HG02588 (cell line): ENCODE data around the gene PLCXD3.

Source experiments
- ATAC-seq: cut with Tn5 transposase; IDR thresholded peaks from one replicate; pipeline ENCODE4 v1.9.1; 2021; ENCODE audit warnings: mild to moderate bottlenecking, moderate library complexity; ENCODE audit not compliant: unreplicated experiment

PLCXD3 gene

DNA sequence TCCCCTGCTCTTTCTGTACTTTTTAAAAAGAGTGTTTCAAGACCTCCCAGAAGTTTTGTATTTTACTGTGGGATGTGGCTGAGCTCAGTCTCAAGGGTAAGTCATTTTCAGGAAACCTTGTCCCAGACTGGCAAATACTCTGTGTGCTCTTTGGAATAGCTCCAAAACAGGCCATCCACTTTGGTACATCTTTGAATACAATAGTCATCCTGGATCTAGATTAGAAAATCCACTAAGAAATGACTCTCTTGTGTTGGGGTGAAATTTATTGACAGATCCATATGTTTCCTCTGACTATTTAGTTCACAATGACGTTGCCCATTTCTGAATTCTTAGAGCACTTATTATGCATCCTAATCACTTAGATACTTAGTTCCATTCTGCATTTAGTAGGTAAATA, 95.2 kb downstream of the PLCXD3 start:
- ATAC-seq, result no peak

DNA sequence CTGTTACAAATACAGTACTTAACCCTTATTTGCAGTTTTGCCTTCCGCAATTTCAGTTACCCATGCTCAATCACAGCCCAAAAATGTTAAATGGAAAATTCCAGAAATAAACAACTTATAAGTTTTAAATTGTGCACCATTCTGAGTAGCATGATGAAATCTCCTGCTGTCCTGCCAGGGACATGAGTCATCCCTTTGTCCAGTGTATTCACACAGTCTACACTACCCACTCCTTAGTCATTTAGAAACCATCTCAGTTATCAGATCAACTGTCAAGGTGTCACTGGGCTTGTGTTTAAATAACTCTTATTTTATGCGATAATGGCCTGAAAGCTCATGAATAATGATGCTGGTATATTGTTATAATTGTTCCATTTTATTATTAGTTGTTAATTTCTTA, 95.8 kb downstream of the PLCXD3 start:
- no peak for ATAC-seq

DNA sequence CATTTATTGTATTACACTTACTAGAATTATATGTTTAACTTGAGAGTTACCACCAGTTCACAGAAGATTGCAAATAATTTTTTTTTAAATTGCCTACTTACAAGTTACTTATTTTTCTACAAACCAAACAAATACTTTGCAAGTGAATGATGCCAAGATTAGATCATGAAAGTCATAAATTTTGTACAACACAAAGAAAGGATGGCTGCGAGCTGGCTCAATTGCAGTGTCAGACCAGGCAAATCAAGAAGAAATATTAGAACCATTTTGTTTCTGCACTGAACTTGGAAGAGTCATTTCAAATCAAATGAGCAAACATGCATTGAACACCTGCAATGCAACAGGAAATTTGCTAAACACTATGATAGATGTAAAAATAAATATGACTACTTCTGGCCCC, 97.3 kb downstream of the PLCXD3 start:
- no peak for ATAC-seq

DNA sequence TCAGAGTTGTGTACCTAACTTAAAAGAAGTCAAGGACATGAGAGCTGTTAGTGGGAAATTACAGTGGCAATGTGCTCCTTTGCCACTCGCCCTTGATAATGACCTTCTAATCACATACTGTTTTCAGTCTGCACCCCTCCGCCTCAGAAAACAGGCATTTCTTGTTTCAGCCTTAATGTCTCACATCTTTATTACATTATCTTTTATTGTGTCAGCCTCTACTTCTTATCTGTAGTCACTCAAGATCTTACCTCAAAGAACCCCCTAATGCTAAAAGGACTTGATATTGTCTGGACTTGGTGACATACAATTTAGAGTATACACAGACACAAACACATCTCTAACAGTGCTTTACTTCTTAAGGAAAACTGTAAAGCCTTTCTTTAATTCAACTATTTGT, 97.9 kb downstream of the PLCXD3 start:
- no peak for ATAC-seq

DNA sequence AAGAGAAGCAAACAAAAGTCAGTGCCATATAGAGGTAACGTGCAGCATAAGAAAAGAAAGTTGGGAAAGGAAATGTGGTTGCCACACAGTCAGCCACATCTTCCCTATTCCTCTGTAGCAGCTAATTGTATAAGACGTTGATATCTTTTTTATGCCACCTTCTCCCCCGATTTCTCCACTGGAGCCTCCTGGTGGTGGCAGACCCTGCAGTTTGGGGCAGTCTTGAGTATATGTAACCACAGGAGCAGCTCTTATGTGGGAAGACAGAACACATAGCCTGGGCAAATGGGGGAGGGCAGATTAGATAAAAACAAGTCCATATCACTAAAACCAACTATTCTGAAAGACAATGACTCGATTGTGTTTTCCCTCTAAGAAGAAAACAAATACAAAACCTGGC, 99.7 kb downstream of the PLCXD3 start:
- no peak for ATAC-seq

DNA sequence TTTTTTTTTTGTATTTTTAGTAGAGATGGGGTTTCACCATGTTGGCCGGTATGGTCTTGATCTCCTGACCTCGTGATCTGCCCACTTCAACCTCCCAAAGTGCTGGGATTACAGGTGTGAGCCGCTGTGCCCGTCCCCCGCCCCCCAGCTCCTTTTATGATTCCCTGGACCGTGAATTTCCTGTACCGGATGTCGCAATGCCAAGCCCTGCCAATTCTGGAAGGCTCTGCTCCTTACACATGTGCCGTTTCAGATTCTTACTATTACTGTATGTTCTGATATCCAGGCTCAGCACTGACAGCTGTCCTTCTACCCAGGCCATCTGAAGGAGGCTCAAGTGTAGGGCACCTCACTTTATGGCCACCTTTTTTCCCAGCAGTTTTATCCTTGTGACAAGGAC, 100.1 kb downstream of the PLCXD3 start:
- no peak for ATAC-seq

DNA sequence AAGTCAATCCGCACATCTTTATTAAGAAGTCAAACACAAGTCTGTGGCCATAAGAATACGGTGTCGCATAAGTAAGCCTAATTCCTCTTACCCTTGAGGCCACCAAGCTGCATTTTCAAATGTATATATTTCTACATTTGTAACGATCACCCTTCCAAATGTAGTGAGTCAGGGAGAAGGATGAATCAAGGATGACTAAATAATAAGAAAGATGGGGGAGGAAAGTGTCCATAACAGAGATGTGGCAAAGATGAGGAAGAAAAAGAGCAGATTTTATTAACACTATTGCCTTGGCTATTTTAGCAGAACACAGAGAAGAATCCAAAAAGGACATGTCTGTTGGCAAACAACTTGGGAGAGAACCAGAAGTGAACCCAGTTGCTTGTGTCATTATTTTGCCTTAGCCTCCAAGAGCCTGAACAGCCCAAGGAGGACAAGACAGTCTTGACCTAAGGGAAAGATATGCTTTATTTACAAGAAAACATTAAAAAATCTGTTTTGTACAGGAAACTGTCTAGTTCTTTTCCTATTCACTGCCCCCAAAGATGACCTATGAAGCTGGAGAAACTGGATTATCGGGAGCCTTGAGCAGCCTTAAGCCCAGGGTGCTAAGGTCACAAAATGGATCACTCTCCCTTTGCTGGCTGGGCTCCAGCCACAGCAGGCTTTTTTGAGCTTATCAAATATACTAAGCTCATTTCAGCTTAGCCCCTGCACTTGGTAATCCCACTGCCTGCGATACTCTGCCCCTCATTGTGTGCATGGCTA, 101.5 kb downstream of the PLCXD3 start:
- no peak for ATAC-seq

DNA sequence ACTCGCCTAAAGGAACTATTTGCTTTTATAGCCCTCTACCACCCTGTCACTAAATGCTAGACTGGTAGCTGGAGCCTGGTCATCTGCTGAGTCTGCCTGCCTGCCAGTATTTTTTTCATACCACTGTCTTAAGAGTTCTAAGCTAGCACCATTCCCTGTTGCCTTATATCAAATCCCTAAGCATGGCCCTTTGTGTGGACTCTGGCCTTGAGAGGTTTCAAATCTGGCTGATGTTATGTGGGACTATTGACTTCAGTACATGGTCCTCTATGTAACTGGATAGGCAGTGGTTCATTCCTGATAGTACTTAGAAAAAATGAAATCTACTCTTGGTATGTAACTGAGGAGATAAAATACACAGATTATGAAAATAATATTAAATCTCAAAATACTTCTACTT, 103.5 kb downstream of the PLCXD3 start:
- ATAC-seq, result no peak

DNA sequence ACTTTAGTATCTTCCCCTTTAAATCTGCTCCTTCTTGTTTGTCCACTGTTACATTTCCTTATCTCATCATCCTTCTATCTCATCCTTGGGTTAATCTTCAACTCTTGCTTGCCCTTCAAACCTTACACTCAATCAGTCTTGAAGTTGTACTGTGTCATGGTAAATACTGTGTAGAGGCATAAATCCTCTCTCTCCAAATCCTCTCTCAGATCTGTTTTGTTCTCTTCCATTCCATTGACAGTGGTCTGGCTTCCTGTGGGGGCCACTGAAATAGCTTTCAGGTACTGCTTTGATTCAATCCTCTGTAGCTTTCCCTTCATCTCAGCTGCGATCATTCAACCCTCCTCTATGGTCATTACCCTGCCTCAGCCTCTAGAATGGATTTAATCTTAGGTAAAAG, 104.0 kb downstream of the PLCXD3 start:
- no peak for ATAC-seq

DNA sequence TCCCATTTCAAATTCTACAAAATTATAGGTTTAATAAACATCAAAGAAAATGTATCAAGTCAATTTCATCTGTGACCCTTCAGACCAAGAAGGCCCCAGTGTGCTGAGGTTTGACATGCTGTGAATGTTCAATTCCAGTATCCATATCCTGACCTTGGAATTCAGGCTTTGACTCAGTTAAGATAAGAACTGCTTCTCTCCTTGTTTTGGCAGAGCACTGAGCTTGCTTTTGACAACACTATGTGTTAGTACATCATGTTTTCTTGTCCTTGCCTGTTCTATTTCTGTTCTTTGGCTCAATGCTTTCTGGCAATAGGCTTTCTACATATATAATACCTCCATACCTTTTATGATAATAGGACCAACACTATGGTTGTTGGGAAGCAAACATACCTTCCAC, 105.6 kb downstream of the PLCXD3 start:
- ATAC-seq, result no peak

DNA sequence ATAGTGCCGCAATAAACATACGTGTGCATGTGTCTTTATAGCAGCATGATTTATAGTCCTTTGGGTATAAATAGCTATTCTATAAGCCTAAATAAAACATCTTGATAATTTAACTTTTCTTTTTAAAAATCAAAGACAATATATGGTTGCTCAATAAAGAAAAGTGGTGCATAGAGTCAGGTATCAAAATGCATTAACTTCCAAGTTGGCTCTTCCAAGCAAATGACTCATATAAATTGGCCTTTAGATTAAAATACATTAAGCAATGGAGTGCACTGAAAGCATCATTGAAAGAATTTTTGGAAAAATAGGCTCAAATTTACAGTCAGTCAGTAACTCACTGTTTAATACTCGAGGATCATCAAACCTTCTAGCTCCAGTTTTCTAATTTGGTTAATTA, 106.6 kb downstream of the PLCXD3 start:
- no peak for ATAC-seq

DNA sequence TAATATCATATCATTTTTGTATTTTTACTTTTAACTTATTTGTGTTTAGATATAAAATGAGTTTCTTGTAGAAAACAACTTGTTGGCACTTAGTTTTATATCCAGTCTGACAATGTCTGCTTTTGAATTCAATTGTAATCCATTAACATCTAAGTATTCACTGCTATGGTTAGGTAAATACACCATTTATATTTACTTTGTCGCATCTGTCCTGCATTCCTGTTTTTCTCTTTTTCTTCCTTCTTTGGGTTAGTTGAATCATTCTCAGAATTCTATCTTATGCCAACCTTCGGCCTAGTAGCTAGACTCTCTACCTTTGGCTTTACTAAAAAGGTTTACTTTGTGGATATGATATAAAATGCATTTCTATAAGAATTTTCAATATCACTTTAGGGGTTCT, 107.6 kb downstream of the PLCXD3 start:
- no peak for ATAC-seq

DNA sequence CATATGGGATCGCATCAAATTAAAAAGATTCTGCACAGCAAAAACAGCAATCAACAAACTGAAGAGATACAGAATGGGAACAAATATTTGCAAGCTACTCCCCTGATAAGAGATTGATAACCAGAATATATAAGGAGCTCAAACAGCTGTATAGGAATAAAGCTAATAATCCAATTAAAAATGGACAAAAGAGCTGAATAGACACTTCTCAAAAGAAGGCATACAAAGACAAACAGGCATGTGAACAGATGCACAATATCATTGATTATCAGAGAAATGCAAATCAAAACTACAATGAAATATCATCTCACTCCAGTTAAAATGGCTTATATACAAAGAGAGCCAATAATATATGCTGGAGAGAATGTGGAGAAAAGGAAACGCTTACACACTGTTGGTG, 110.6 kb downstream of the PLCXD3 start:
- no peak for ATAC-seq

DNA sequence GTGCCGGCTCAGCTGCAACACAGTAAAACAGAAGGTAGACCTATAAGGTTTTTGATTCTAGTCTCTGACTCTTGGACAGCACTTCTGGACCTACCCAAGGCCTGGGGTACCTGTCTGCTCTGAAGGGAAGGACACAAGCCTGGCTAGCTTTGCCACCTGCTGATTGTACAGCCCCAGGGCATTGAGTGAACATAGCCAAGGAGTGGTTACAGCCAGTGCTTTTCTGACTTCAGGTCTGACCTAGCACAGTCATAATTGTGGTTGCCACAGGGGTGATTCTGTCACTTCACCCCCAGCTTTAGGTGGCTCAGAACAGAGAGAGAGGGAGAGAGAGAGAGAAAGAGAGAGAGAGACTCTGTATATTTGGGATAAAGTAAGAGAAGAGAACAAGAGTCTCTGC, 118.4 kb downstream of the PLCXD3 start:
- no peak for ATAC-seq

DNA sequence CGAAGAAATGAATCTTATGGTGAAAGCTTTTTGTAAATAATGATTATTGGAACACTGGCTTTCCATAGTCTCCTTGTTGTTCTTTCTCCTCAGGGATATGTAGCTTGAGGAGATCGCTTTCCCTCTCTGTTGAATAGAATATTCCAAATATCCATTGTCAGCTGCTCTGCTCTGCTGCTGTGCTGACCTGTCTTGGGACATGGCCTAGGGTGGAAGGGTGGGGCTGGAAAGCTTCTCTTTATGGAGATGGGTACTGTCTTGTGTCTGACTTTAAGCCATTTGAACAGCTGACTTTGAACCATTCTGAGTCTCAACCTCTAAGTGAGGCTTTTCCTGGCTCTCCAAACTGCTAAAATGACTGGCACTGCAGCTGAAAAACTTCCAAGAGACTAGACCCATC, 135.8 kb downstream of the PLCXD3 start:
- ATAC-seq, result no peak

DNA sequence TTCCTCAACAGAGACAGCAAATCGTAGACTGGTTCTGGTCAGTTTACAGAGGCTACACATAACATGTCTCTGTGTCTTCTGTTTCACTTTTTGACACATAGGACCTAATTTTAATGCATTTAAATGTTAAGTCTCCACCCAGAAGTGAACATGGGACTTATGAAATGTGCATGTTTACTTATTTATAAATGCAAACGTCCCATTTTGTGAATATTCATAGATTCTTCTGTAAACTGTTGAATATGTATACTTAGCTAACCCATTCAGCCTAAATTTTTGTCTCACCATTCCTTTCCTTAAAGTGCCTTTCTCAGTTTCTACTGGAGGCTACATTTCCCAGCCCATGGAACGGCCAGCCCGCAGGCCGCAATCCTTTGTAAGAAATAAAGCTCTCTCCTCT, 137.2 kb downstream of the PLCXD3 start:
- no peak for ATAC-seq

DNA sequence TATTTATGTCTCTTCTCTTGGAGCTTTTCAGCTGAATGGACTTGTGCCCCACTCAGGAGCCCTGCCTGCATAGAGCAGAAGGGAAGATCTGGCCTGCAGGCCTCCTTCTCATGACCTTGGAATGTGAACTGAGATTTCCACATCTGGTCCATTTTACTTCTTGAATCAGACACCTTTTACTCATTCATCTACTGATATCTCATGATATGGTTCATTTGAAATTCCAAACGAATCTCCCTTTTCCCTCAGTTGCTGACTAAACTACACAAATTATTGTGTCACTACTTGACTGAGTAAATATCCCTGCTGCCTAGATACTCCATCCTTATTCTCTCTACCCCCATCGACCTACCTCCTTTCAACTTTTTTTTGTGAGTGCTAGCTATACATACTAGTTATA, 138.7 kb downstream of the PLCXD3 start:
- no peak for ATAC-seq

DNA sequence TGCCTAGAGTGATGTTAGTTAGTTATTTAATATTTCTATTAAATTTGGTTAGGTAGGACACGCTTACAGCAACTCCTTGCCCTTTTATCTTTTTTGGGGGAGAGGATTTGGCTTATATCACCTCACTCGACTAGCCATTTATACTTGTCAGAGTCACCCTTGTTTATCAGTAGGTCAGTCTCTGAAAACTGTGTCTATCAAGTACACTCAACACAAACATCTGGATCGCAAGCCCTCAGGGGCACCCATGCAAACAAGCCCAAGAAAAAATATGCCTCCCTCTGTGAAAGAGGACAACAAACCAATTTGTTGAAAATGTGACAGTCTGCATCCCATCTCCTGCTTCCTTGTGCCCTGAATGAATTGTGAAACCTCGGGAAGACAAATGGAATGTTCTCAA, 139.9 kb downstream of the PLCXD3 start:
- no peak for ATAC-seq

DNA sequence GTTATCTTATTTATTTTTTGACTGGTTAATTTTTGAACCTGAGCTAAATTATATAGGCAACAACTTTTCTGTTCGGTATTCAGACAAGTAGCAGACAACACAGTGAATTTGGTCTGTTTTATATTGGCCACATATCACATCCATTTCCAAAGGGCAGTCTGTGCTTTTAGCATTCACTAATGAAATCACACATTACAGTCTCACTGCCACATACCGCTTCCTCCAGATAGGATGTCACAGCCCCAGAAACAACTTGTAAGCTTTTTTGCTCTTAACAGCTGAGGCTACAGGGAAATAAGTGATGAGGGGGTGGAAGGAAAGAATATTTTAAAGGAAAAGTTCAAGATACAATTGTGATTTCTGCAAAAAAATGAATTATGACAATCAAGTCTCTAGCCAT, 140.6 kb downstream of the PLCXD3 start:
- ATAC-seq, result no peak

DNA sequence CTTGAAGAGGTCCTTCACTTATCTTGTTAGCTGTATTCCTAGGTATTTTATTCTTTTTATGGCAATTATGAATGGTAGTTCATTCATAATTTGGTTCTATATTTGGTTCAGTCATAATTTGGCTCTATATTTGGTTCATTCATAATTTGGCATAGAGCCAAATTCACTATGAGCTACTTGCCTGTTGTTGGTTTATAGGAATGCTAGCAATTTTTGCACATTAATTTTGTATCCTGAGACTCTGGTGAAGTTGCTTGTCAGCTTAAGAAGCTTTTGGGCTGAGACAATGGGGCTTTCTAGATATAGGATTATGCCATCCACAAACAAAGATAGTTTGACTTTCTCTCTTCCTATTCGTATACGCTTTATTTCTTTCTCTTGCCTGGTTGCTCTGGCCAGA, 142.2 kb downstream of the PLCXD3 start:
- no peak for ATAC-seq

DNA sequence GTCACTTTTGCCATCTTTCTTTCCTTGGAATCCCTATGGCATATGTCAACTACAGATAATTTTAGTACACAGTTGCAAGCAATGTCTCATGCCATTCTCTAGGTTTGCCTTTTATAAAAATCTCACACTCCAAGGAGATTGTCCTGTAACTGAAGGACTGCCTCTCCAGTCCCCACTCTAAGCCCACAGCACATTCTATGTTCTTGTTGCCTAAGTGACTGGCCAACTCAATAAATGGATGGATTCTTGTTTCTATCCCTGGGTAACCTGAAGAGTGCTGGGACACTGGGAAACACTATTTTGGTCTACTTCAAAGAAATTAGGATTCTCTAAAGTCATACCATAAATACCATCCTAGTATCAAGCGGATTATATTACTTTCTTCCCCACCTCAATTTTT, 145.0 kb downstream of the PLCXD3 start:
- ATAC-seq, result no peak

DNA sequence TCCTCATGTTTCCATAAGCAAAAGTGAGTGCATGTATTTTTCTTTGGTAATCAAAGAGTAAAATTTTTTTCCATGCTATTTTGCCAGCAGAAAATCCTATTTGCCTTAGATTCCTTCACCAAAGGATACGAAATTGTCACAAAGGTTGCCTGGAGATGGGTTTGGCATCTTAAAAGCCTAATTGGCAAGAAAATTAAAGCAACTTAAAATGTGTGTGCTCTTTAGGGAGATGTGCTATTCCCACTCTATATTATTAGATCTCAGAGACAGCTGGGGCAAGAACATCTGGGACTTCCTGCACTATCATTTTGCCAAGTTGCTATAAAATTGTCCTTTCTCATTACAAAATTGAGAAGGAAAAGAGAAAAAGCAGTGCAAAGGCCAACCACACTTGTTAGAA, 146.1 kb downstream of the PLCXD3 start:
- ATAC-seq, result no peak

DNA sequence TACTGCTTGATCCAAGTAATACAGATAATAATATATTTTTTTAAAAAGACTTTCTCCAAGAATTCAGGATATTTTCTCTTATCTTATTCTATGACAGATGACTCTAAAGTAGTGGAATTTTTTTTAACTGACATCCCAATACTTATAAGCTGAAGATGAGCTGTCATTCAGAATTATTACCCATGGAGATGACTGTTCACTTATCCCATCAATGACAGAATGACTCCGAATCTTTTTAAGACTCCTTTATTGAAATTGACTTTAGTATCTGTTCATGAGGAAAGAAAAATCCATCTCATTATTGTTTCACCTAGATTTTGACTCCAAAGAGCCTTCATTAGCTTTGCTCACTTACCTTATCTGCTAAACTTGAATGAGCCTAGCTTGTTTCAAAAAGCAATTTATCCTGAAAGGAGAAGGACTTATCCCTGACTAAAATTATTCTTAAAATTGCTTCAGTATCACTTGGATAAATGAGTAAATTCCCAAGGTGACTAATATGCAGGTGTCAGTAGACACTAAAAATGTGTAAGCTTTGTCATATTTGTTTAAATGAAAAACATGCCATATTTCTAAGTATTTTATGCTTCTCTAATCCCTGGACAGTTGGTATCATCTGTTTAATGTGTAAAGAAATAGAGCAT, 146.9 kb downstream of the PLCXD3 start:
- ATAC-seq, result no peak
